ENCODE results near the gene RNF187.

- TF ChIP-seq POLR2A (IDR thresholded peaks at IDR 0.05; ENCODE audit: insufficient read depth in 1 of 2, low read depth in 2 of 2, low read length in 2 of 2) (no peak), ZNF274 (CRISPR knock-in tag; IDR thresholded peaks at IDR 0.05) (no peak)
These were observed 24.6 kb upstream of the RNF187 start for GRCh38 chr1:228462560-228462959.
